WTC11 (cell line): Measurements from ENCODE around the gene FCGR3A. TPM values are rescaled to one million over a fixed set of nuclear protein-coding genes. Genes with fewer than 3 reads are reported as not detected.

Experiments used
- ATAC-seq: fragments of 200-7000 bp; cut with Tn5 transposase; 2 replicates; pipeline ENCODE4 v1.10.0; 2021; ENCODE audit warnings: mild to moderate bottlenecking, moderate library complexity
- CTCF ChIA-PET: fragments of 300-600 bp; sonication (Branson Sonifier 250); formaldehyde crosslinking; loops from one replicate; lab custom pipeline; 2021; ENCODE audit warnings: antibody characterized with exemption; lab: Charles Lee
- POLR2A ChIA-PET: fragments of 350-600 bp; sonication (Branson Sonifier 250); formaldehyde crosslinking; loops from one replicate; lab custom pipeline; 2021; ENCODE audit warnings: antibody characterized with exemption; lab: Charles Lee
- DNase-seq: peaks from one replicate; pipeline ENCODE4 v3.0.0; 2021; ENCODE audit warnings: low spot score
- H3K27ac Mint-ChIP-seq: 2 replicates; pipeline ENCODE4 v1.8.0; 2021; ENCODE audit warnings: mixed read lengths
- H3K27me3 Mint-ChIP-seq: 2 replicates; pipeline ENCODE4 v1.8.0; 2021; ENCODE audit warnings: low read depth, mild to moderate bottlenecking, moderate library complexity, mixed read lengths
- H3K36me3 Mint-ChIP-seq: 2 replicates; pipeline ENCODE4 v1.8.0; 2021; ENCODE audit warnings: mixed read lengths
- H3K4me1 Mint-ChIP-seq: 2 replicates; pipeline ENCODE4 v1.8.0; 2022; ENCODE audit warnings: mixed read lengths
- H3K4me3 Mint-ChIP-seq: 2 replicates; pipeline ENCODE4 v1.8.0; 2021; ENCODE audit warnings: mild to moderate bottlenecking, moderate library complexity, mixed read lengths
- H3K9me3 Mint-ChIP-seq: 2 replicates; pipeline ENCODE4 v1.8.0; 2021; ENCODE audit warnings: mixed read lengths
- AR ChIP-seq: fragments of 250-450 bp; sonication (Bioruptor Pico); IDR thresholded peaks from 2 replicates; pipeline ENCODE4 v1.9.0; 2021; ENCODE audit warnings: mild to moderate bottlenecking
- ATF2 ChIP-seq: sonication (generic); formaldehyde crosslinking; IDR thresholded peaks from 2 replicates; pipeline ENCODE4 v1.8.1; 2022; ENCODE audit warnings: low read depth, missing genetic modification reagents, borderline replicate concordance
- CDX4 ChIP-seq: fragments of 250-450 bp; sonication (Bioruptor Pico); IDR thresholded peaks from 2 replicates; pipeline ENCODE4 v1.9.0; 2021; ENCODE audit warnings: moderate library complexity, mild to moderate bottlenecking, inconsistent platforms, borderline replicate concordance
- CREM ChIP-seq: sonication (generic); formaldehyde crosslinking; IDR thresholded peaks from 2 replicates; pipeline ENCODE4 v1.8.1; 2022; ENCODE audit warnings: mild to moderate bottlenecking, missing genetic modification reagents, moderate library complexity
- CTCF ChIP-seq: fragments of 200-600 bp; IDR thresholded peaks from 2 replicates; pipeline ENCODE4 v1.8.0; 2022; ENCODE audit warnings: antibody characterized with exemption
- GRHL2 ChIP-seq: fragments of 250-450 bp; sonication (Bioruptor Pico); IDR thresholded peaks from 2 replicates; pipeline ENCODE4 v1.8.0; 2022; ENCODE audit warnings: mild to moderate bottlenecking, moderate library complexity; ENCODE audit not compliant: insufficient replicate concordance, severe bottlenecking
- HMGXB4 ChIP-seq: sonication (generic); formaldehyde crosslinking; IDR thresholded peaks from 2 replicates; pipeline ENCODE4 v1.8.1; 2023; ENCODE audit warnings: mild to moderate bottlenecking, moderate library complexity, missing genetic modification reagents
- JAZF1 ChIP-seq: fragments of 250-450 bp; sonication (Bioruptor Pico); IDR thresholded peaks from 2 replicates; pipeline ENCODE4 v1.9.0; 2021; ENCODE audit warnings: moderate library complexity, mild to moderate bottlenecking, inconsistent platforms
- KAT7 ChIP-seq: sonication (generic); formaldehyde crosslinking; IDR thresholded peaks from 2 replicates; pipeline ENCODE4 v1.8.1; 2023; ENCODE audit warnings: missing genetic modification reagents, mild to moderate bottlenecking, borderline replicate concordance
- MXD4 ChIP-seq: fragments of 250-450 bp; sonication (Bioruptor Pico); IDR thresholded peaks from 2 replicates; pipeline ENCODE4 v1.8.0; 2021; ENCODE audit warnings: mild to moderate bottlenecking, moderate library complexity, borderline replicate concordance
- MYBL2 ChIP-seq: sonication (generic); formaldehyde crosslinking; IDR thresholded peaks from 2 replicates; pipeline ENCODE4 v1.8.1; 2023; ENCODE audit warnings: mild to moderate bottlenecking, moderate library complexity, missing genetic modification reagents
- NFE2L1 ChIP-seq: sonication (generic); formaldehyde crosslinking; IDR thresholded peaks from 2 replicates; pipeline ENCODE4 v1.8.1; 2023; ENCODE audit warnings: missing genetic modification reagents
- NFYB ChIP-seq: sonication (generic); formaldehyde crosslinking; conservative IDR thresholded peaks from 2 replicates; pipeline ENCODE4 v1.8.0; 2022; ENCODE audit warnings: low read depth, missing genetic modification reagents
- OVOL2 ChIP-seq: fragments of 250-450 bp; sonication (Bioruptor Pico); IDR thresholded peaks from 2 replicates; pipeline ENCODE4 v1.9.0; 2021; ENCODE audit warnings: mild to moderate bottlenecking, borderline replicate concordance
- PRRX2 ChIP-seq: fragments of 250-450 bp; sonication (Bioruptor Pico); IDR thresholded peaks from 2 replicates; pipeline ENCODE4 v1.8.0; 2021; ENCODE audit warnings: mild to moderate bottlenecking
- SP1 ChIP-seq: sonication (generic); formaldehyde crosslinking; conservative IDR thresholded peaks from 2 replicates; pipeline ENCODE4 v1.8.1; 2022; ENCODE audit warnings: missing genetic modification reagents
- TP53 ChIP-seq: sonication (generic); formaldehyde crosslinking; IDR thresholded peaks from 2 replicates; pipeline ENCODE4 v1.8.1; 2023; ENCODE audit warnings: mild to moderate bottlenecking, missing genetic modification reagents
- ZBTB21 ChIP-seq: sonication (generic); formaldehyde crosslinking; IDR thresholded peaks from 2 replicates; pipeline ENCODE4 v1.8.1; 2023; ENCODE audit warnings: mild to moderate bottlenecking, missing genetic modification reagents, borderline replicate concordance
- ZMAT4 ChIP-seq: fragments of 250-450 bp; sonication (Bioruptor Pico); IDR thresholded peaks from 2 replicates; pipeline ENCODE4 v1.9.0; 2021; ENCODE audit warnings: mild to moderate bottlenecking
- ZNF396 ChIP-seq: fragments of 250-450 bp; sonication (Bioruptor Pico); IDR thresholded peaks from 2 replicates; pipeline ENCODE4 v1.8.0; 2021; ENCODE audit warnings: mild to moderate bottlenecking, moderate library complexity, borderline replicate concordance
- total RNA-seq: library from RNA; stranded (reverse); gene quantifications from 3 replicates; pipeline ENCODE4 v1.2.3, GENCODE V29; 2021
- TF ChIP-seq, protein P1 (sequence below): sonication (generic); formaldehyde crosslinking; IDR thresholded peaks from 2 replicates; pipeline ENCODE4 v1.8.1; 2022; ENCODE audit warnings: missing genetic modification reagents, borderline replicate concordance
- TF ChIP-seq, protein P2 (sequence below): sonication (generic); formaldehyde crosslinking; conservative IDR thresholded peaks from 2 replicates; pipeline ENCODE4 v1.8.1; 2022; ENCODE audit warnings: mild to moderate bottlenecking, missing genetic modification reagents
- TF ChIP-seq, protein P3 (sequence below): sonication (generic); formaldehyde crosslinking; IDR thresholded peaks from 2 replicates; pipeline ENCODE4 v1.8.0; 2022; ENCODE audit warnings: mild to moderate bottlenecking, missing genetic modification reagents

FCGR3A gene
- total RNA-seq, 1 experiment from 2014 or later, result 0.11 TPM

GRCh38 chr1:161511756-161512060 is 37.9 kb downstream of the FCGR3A start:
- DNase-seq, result no peak
- ChIA-PET POLR2A (no interaction called here), CTCF (no interaction called here)
- Mint-ChIP-seq H3K27me3 (no peaks in the 10 kb centered on the region), H3K36me3 (no peaks in the 10 kb centered on the region), H3K4me1 (peaks cover 24% of the 10 kb centered on the region), H3K27ac (no peak overlapping the region), H3K9me3 (no peaks in the 10 kb centered on the region), H3K4me3 (no peak overlapping the region)
- TF ChIP-seq NFYB (CRISPR knock-in tag) (no peak), CTCF (no peak), PRRX2 (no peak), AR (CRISPR knock-in tag) (no peak), MYBL2 (no peak), ZNF396 (no peak), ZMAT4 (no peak), CDX4 (CRISPR knock-in tag) (no peak), KAT7 (CRISPR knock-in tag) (no peak), JAZF1 (CRISPR knock-in tag) (no peak), GRHL2 (no peak)
- ATAC-seq, result no peak

DNA sequence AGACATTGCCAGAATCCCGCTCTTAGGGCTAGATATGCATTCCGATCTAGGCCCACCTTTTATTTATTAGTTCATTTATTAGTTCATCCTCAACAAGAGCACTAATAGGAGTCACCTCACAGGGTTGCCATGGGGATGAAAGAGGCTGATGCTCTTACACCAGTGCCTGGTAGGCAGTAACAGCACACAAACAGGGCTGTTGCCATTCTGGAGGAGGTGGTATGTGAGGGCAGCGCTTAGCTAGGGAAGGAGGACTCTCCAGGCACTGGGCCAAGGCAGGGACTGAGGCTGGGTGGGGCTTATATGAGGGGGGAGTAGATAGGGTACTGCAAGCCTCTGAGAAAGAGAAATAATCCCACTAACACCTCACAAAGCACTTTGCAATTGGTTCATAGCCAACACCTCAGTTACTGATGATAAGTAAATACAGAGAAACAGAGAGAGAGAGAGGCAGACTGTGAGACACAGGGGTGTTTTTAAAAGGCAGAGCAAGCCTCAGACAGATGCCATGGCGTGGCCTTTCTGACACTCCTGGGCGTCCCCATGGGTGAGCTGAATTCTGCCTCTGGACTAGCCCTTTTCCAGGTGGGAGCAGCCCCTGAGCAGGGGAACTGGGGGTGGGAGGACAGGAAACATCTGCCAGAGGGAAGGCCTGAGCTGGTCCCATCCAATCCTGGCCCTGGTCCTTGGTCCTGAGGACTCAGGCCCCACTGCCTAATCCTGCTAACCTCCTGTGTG is 38.4 kb downstream of the FCGR3A start:
- ChIA-PET CTCF (no interaction called here), POLR2A (no interaction called here)
- H3K27ac Mint-ChIP-seq, result no peak overlapping the region
- DNase-seq (no peak), ATAC-seq (no peak)
- no peaks in the 10 kb centered on the region for H3K9me3 Mint-ChIP-seq
- H3K36me3 Mint-ChIP-seq, result no peaks in the 10 kb centered on the region
- TF ChIP-seq SP1 (CRISPR knock-in tag) (no peak), OVOL2 (CRISPR knock-in tag) (no peak), TP53 (no peak), ATF2 (CRISPR knock-in tag) (no peak), ZBTB21 (no peak), HMGXB4 (CRISPR knock-in tag) (no peak), NFE2L1 (CRISPR knock-in tag) (no peak), CREM (no peak), MXD4 (CRISPR knock-in tag) (no peak)
- TF ChIP-seq, protein P1, sequence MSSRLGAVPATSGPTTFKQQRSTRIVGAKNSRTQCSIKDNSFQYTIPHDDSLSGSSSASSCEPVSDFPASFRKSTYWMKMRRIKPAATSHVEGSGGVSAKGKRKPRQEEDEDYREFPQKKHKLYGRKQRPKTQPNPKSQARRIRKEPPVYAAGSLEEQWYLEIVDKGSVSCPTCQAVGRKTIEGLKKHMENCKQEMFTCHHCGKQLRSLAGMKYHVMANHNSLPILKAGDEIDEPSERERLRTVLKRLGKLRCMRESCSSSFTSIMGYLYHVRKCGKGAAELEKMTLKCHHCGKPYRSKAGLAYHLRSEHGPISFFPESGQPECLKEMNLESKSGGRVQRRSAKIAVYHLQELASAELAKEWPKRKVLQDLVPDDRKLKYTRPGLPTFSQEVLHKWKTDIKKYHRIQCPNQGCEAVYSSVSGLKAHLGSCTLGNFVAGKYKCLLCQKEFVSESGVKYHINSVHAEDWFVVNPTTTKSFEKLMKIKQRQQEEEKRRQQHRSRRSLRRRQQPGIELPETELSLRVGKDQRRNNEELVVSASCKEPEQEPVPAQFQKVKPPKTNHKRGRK (CRISPR knock-in tag), result no peak
- TF ChIP-seq, protein P2, sequence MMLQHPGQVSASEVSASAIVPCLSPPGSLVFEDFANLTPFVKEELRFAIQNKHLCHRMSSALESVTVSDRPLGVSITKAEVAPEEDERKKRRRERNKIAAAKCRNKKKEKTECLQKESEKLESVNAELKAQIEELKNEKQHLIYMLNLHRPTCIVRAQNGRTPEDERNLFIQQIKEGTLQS (CRISPR knock-in tag), result no peak
- TF ChIP-seq, protein P3, sequence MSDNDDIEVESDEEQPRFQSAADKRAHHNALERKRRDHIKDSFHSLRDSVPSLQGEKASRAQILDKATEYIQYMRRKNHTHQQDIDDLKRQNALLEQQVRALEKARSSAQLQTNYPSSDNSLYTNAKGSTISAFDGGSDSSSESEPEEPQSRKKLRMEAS (CRISPR knock-in tag), result no peak
- no peak overlapping the region for H3K4me3 Mint-ChIP-seq
- H3K27me3 Mint-ChIP-seq, result no peaks in the 10 kb centered on the region
- peaks cover 30% of the 10 kb centered on the region for H3K4me1 Mint-ChIP-seq
